Measurements from ENCODE around the gene PCK1. TPM values are rescaled to one million over a fixed set of nuclear protein-coding genes. Genes with fewer than 3 reads are reported as not detected.

The PCK1 gene
- total and polyA plus RNA-seq, 2 of the 13 experiments (the other 11 are each of a cell fraction or from before 2014, with no cell fraction given): 6.5 to 12.6 TPM

DNA sequence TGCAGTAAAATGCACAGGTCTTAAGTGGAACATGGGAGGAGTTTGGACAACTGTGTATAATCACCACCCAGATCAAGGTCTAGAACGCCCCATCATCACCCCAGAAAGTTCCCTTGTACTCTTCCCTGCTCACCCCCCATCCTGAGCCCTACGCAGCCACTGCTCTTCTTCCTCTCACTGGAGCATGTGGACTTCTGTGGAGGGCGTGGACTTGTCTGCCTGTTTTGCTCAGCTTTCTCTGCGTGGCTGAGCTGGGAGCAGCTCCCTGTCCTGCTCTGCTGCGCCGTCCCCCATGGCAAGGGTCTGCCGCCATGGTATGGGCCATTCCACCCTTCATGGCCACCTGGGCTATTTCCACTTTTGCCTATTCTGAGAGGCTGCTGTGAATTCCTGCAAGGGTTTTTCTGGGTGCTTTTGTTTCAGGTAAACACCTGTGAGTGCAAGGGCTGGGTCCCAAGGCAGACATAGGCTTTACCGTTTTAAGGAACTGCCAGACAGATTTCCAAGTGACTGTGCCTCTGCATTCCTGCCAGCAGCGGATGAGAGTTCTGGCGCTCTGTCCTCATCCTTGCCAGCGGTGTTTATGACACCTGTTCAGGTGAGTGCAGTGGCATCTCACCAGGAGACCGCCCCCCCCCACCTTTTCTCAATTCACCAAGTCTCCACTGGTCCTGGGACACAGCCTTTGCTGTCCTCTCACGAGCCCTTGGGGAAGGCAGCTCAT, 19.7 kb downstream of the PCK1 start:
- CTCF ChIA-PET (ENCODE audit: low intra/inter-chr PET ratio, low total read pairs): interaction anchor here (1.2 kb wide), 1 partner anchor 14 kb away, joined by 3 read pairs; no protein-coding TSS in a partner anchor
- no peaks in the 10 kb centered on the region for H3K79me2 ChIP-seq (ENCODE audit: insufficient read depth, low read length)
- H3K27me3 ChIP-seq (ENCODE audit: control insufficient read depth in 1 of 2, insufficient read depth in 2 of 2, low read length in 2 of 2): peaks cover 1 to 5% of the 10 kb centered on the region in 2 experiments; a peak in 1 of 5 replicates
- ATAC-seq (no peak), DNase-seq (ENCODE audit: low spot score) (no peak), FAIRE-seq (no peak)
- no peak overlapping the region for H3K4me3 ChIP-seq (replicated peaks in 1 of 3; ENCODE audit: insufficient read depth in 1 of 3, low read depth in 2 of 3, low read length in 3 of 3)
- no peaks in the 10 kb centered on the region for H4K20me1 ChIP-seq (ENCODE audit: insufficient read depth, low read length)
- H3K9me3 ChIP-seq (ENCODE audit: low read length): no peaks in the 10 kb centered on the region
- H3K36me3 ChIP-seq (replicated peaks in 1 of 2; ENCODE audit: control insufficient read depth in 1 of 2, insufficient read depth in 2 of 2, low read length in 2 of 2): no peaks in the 10 kb centered on the region
- intact Hi-C loops (cut with micrococcal nuclease; ENCODE audit: unreplicated experiment) (no loop called here), in situ Hi-C loops (cut with HindIII; ENCODE audit: extremely low pct_ligation_motif_present, low pct_unique_long_range_greater_than_20kb) (loop anchor here (10.0 kb wide), 1 partner anchor 196 kb away; no protein-coding TSS in a partner anchor)
- POLR2A ChIA-PET: interaction anchor here (1.2 to 5.1 kb wide), 6 partner anchors 8 to 22 kb away, joined by 3 to 26 read pairs (median 14); partner anchors contain the start of gene PCK1
- no TSS peak for BruUV-seq (replicated peaks)
- no peak overlapping the region for H2AFZ ChIP-seq (ENCODE audit: low read length)
- peak overlapping the region; percentile 57; the same call in 1 of the 2 replicates for H3K4me2 ChIP-seq (ENCODE audit: low read depth, low read length)
- whole genome bisulfite sequencing (ENCODE audit: low lambda C conversion rate): 85% methylated on average over 13 of the region's 13 CpGs
- no peak overlapping the region for H3K27ac ChIP-seq (ENCODE audit: extremely low read length, insufficient read depth, low read length)
- H3K4me1 ChIP-seq (ENCODE audit: insufficient read depth, low read length): peaks cover 94% of the 10 kb centered on the region
- no peak overlapping the region for H3K9ac ChIP-seq (ENCODE audit: insufficient read depth, low read depth, low read length)
- TF ChIP-seq, protein P1, sequence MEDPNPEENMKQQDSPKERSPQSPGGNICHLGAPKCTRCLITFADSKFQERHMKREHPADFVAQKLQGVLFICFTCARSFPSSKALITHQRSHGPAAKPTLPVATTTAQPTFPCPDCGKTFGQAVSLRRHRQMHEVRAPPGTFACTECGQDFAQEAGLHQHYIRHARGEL (CRISPR knock-in tag; IDR thresholded peaks at IDR 0.05): 0 out of 2 replicates have a peak, but pooled peaks have one; percentile 24
- TF ChIP-seq SPEN (CRISPR knock-in tag; IDR thresholded peaks at IDR 0.05; ENCODE audit: low read depth) (peak; percentile 2; the same call in 1 of the 2 replicates), ZNF713 (CRISPR knock-in tag; IDR thresholded peaks at IDR 0.05) (no peak), ZKSCAN1 (IDR thresholded peaks at IDR 0.05; ENCODE audit: low read length) (no peak), ZNF547 (CRISPR knock-in tag; IDR thresholded peaks at IDR 0.05) (no peak), FOXK2 (IDR thresholded peaks at IDR 0.05) (no peak), STAG1 (CRISPR knock-in tag; IDR thresholded peaks at IDR 0.05) (no peak), POGZ (CRISPR knock-in tag; IDR thresholded peaks at IDR 0.05) (peak; percentile 15), SMARCE1 (IDR thresholded peaks at IDR 0.05; ENCODE audit: borderline replicate concordance) (no peak), ZNF235 (CRISPR knock-in tag; IDR thresholded peaks at IDR 0.05; ENCODE audit: borderline replicate concordance) (0 out of 2 replicates have a peak, but pooled peaks have one; percentile 8), RFX5 (IDR thresholded peaks at IDR 0.05; ENCODE audit: low read depth, low read length) (no peak), HES4 (CRISPR knock-in tag; IDR thresholded peaks at IDR 0.05; ENCODE audit: borderline replicate concordance) (peak; percentile 52; the same call in 1 of the 2 replicates), KAT8 (CRISPR knock-in tag; IDR thresholded peaks at IDR 0.05) (0 out of 2 replicates have a peak, but pooled peaks have one; percentile 1), MXD4 (CRISPR knock-in tag; IDR thresholded peaks at IDR 0.05) (0 out of 2 replicates have a peak, but pooled peaks have one; percentile 15), ZFP82 (CRISPR knock-in tag; IDR thresholded peaks at IDR 0.05; ENCODE audit: borderline replicate concordance) (no peak), ZEB1 (IDR thresholded peaks at IDR 0.05; ENCODE audit: insufficient replicate concordance, low read depth) (peak; percentile 65), NRL (CRISPR knock-in tag; IDR thresholded peaks at IDR 0.05; ENCODE audit: borderline replicate concordance) (no peak; the same call in 1 of the 2 replicates), TEAD2 (CRISPR knock-in tag; IDR thresholded peaks at IDR 0.05) (no peak), ZNF746 (CRISPR knock-in tag; IDR thresholded peaks at IDR 0.05) (no peak), POLR2G (IDR thresholded peaks at IDR 0.05; ENCODE audit: low read depth, low read length) (no peak), GABPA (IDR thresholded peaks at IDR 0.05; ENCODE audit: low read depth, low read length) (0 out of 2 replicates have a peak, but pooled peaks have one; percentile 0), GABPA (CRISPR knock-in tag; IDR thresholded peaks at IDR 0.05; ENCODE audit: low read depth) (no peak), ZNF83 (CRISPR knock-in tag; IDR thresholded peaks at IDR 0.05; ENCODE audit: borderline replicate concordance) (0 out of 2 replicates have a peak, but pooled peaks have one; percentile 3), ZIK1 (CRISPR knock-in tag; IDR thresholded peaks at IDR 0.05; ENCODE audit: borderline replicate concordance, low read depth) (no peak)
- TF ChIP-seq, protein P2, sequence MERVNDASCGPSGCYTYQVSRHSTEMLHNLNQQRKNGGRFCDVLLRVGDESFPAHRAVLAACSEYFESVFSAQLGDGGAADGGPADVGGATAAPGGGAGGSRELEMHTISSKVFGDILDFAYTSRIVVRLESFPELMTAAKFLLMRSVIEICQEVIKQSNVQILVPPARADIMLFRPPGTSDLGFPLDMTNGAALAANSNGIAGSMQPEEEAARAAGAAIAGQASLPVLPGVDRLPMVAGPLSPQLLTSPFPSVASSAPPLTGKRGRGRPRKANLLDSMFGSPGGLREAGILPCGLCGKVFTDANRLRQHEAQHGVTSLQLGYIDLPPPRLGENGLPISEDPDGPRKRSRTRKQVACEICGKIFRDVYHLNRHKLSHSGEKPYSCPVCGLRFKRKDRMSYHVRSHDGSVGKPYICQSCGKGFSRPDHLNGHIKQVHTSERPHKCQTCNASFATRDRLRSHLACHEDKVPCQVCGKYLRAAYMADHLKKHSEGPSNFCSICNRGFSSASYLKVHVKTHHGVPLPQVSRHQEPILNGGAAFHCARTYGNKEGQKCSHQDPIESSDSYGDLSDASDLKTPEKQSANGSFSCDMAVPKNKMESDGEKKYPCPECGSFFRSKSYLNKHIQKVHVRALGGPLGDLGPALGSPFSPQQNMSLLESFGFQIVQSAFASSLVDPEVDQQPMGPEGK (CRISPR knock-in tag; IDR thresholded peaks at IDR 0.05): no peak
